ENCODE measurements around the gene IGF2BP2. TPM values are rescaled to one million over a fixed set of nuclear protein-coding genes. Genes with fewer than 3 reads are reported as not detected.

Gene IGF2BP2
- total and polyA plus RNA-seq, 2 of the 4 experiments (the other 2 are of a cell fraction): 23.4 to 88.2 TPM

DNA sequence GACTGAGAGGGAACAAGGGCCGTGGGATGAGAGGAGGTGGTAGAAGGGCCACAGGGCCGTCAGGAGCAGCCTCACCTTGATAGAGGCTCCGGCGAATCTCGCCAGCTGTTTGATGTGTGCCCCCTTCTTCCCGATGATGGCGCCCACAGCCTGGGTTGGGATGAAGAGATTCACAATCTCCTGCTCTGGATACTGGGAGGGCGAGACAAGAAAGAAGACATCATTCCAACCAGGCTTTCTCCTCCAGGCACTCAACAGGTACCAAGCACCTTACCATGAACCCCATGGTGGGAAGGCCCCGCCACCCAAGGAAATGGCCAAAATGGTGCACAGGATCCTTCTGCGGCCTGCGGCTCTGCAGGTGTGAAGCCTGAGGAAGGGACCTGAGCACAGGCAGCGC, 167.6 kb downstream of the IGF2BP2 start (continued):
- TF ChIP-seq RCOR1 (IDR thresholded peaks at IDR 0.05; ENCODE audit: insufficient replicate concordance, low read length) (no peak), FOS (IDR thresholded peaks at IDR 0.05; ENCODE audit: low read depth, low read length) (no peak), POLR2A (IDR thresholded peaks at IDR 0.05; ENCODE audit: low read depth, low read length) (no peak), RFX5 (IDR thresholded peaks at IDR 0.05; ENCODE audit: low read depth, low read length) (no peak), MAFK (IDR thresholded peaks at IDR 0.05; ENCODE audit: low read depth, low read length) (no peak), CEBPB (IDR thresholded peaks at IDR 0.05; ENCODE audit: low read depth, low read length) (no peak)

DNA sequence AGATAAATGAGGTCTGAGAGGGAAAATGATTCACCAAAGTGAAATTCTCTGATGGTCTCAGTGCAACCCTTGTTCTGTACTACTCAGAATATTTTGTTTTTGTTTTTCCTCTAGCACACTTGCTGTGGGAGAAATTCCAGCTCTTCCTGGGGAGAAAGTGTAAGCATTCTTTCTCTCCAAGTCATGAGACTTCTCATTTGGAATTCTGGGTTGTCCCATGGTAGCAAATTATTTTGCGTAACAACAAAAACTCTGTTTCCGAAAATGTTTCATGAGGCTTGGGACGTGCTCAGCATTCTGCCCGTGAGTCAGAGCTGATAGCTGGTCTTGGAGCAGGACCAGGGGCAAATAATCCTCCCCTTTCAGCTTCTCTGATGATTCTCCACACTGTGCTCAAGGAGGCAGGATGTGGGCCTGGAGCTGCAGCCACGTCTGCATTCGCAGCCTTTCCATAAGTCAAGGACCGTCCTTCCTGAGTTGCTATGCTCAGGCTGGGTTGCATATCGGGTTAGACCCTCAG, 168.5 kb downstream of the IGF2BP2 start:
- Histone ChIP-seq H3K18ac (ENCODE audit: low read depth, low read length) (peak overlapping the region; percentile 14; the same call in 1 of the 2 replicates), H3K79me1 (ENCODE audit: low read depth in 1 of 2, low read length in 2 of 2) (peaks cover 33 to 71% of the 10 kb centered on the region in 2 experiments), H3K14ac (replicated peaks; ENCODE audit: low read depth, low read length) (peak overlapping the region; percentile 35), H4K5ac (ENCODE audit: low read depth, low read length) (peak overlapping the region; percentile 7; the same call in 1 of the 2 replicates), H2AK9ac (replicated peaks; ENCODE audit: low read depth, low read length, poor library complexity) (peak overlapping the region; percentile 26), H3K4me2 (ENCODE audit: low read depth, low read length) (0 out of 2 replicates have a peak overlapping the region, but pooled peaks have one; percentile 8), H3K9ac (ENCODE audit: low read depth, low read length) (0 out of 2 replicates have a peak overlapping the region, but pooled peaks have one; percentile 2), H2BK20ac (ENCODE audit: low read depth, low read length) (peak overlapping the region; percentile 68), H3K9me3 (ENCODE audit: control insufficient read depth, insufficient read depth, low read length) (no peaks in the 10 kb centered on the region), H2BK5ac (ENCODE audit: low read depth, low read length, poor library complexity, severe bottlenecking) (peak overlapping the region; percentile 73), H2BK120ac (ENCODE audit: low read depth, low read length) (peak overlapping the region; percentile 50), H4K20me1 (ENCODE audit: insufficient read depth, low read length) (peaks cover 69% of the 10 kb centered on the region), H3K56ac (ENCODE audit: extremely low read depth, insufficient read depth, low read length) (peak overlapping the region; percentile 52; the same call in 1 of the 2 replicates), H3K27ac (ENCODE audit: insufficient read depth, low read length) (peak overlapping the region; percentile 90; the same call in 1 of the 2 replicates), H3K9me1 (ENCODE audit: insufficient read depth, low read length) (peaks cover 39% of the 10 kb centered on the region), H2AK5ac (ENCODE audit: low read depth, low read length) (no peak overlapping the region; the same call in 1 of the 2 replicates), H3K36me3 (ENCODE audit: control insufficient read depth, insufficient read depth, low read length) (peaks cover 54% of the 10 kb centered on the region), H3K4ac (ENCODE audit: low read depth, low read length) (peak overlapping the region; percentile 80), H4K91ac (ENCODE audit: insufficient read depth, low read depth, low read length) (peak overlapping the region; percentile 83), H4K8ac (ENCODE audit: low read depth in 2 of 2, low read length in 2 of 2) (peak overlapping the region in 1 of 2 experiments; percentile 69; a peak in 2 of 4 replicates), H2BK15ac (ENCODE audit: low read depth, low read length) (no peak overlapping the region), H2AFZ (replicated peaks; ENCODE audit: low read length, poor library complexity) (peak overlapping the region; percentile 0), H3K4me3 (ENCODE audit: insufficient read depth, low read depth, low read length) (no peak overlapping the region), H3K27me3 (ENCODE audit: control insufficient read depth, insufficient read depth, low read length) (no peaks in the 10 kb centered on the region), H3K4me1 (ENCODE audit: control insufficient read depth, insufficient read depth, low read length) (peaks cover 31% of the 10 kb centered on the region), H3K23ac (ENCODE audit: low read depth, low read length) (peak overlapping the region; percentile 30; the same call in 1 of the 2 replicates)
- peak; percentile 99 for DNase-seq
- TF ChIP-seq ELK1 (IDR thresholded peaks at IDR 0.05; ENCODE audit: borderline replicate concordance, low read depth, low read length) (no peak), FOS (IDR thresholded peaks at IDR 0.05; ENCODE audit: low read depth, low read length) (peak; percentile 82), NFE2L2 (IDR thresholded peaks at IDR 0.05; ENCODE audit: low read depth, low read length) (peak; percentile 36; the same call in 1 of the 2 replicates), RCOR1 (IDR thresholded peaks at IDR 0.05; ENCODE audit: insufficient replicate concordance, low read length) (peak; percentile 27), POLR2A (IDR thresholded peaks at IDR 0.05; ENCODE audit: low read depth, low read length) (peak; percentile 91), CEBPB (IDR thresholded peaks at IDR 0.05; ENCODE audit: low read depth, low read length) (peak; percentile 87), MAFK (IDR thresholded peaks at IDR 0.05; ENCODE audit: low read depth, low read length) (peak; percentile 81), BHLHE40 (IDR thresholded peaks at IDR 0.05; ENCODE audit: low read depth, low read length) (peak; percentile 85), MXI1 (IDR thresholded peaks at IDR 0.05; ENCODE audit: borderline replicate concordance, low read depth, low read length) (0 out of 2 replicates have a peak, but pooled peaks have one; percentile 53), MAZ (IDR thresholded peaks at IDR 0.05; ENCODE audit: borderline replicate concordance, low read depth, low read length) (peak; percentile 21; the same call in 1 of the 2 replicates), RFX5 (IDR thresholded peaks at IDR 0.05; ENCODE audit: low read depth, low read length) (no peak)
- intact Hi-C loops (cut with micrococcal nuclease): no loop called here
- POLR2A ChIA-PET (ENCODE audit: unreplicated experiment): interaction anchor here (0.7 kb wide), 1 partner anchor 167 kb away, joined by 3 read pairs; no protein-coding TSS in a partner anchor
- in situ Hi-C loops (cut with MboI; ENCODE audit: low sequenced_read_pairs): loop anchor here (25.0 kb wide), 2 partner anchors 256 to 606 kb away; no protein-coding TSS in a partner anchor
- CTCF ChIA-PET: interaction anchor here (0.5 to 1.4 kb wide), 4 partner anchors 27 to 298 kb away, joined by 3 to 4 read pairs (median 3); partner anchors contain the start of gene SENP2
- no CpG with 5 or more reads among the region's 8 CpGs for WGBS, 2 experiments (ENCODE audit: extremely low coverage in 2 of 2, insufficient read length in 1 of 2)
- dilution Hi-C loops (cut with HindIII; ENCODE audit: low sequenced_read_pairs, unreplicated experiment): no loop called here
- BruUV-seq (replicated peaks): no TSS peak
- ATAC-seq (ENCODE audit: low read depth): peak; percentile 74
